ENCODE results near the gene RANGAP1.

- no peak for TF ChIP-seq CTCF (IDR thresholded peaks at IDR 0.05)
- no peak for TF ChIP-seq POLR2AphosphoS5 (IDR thresholded peaks at IDR 0.05)
- TF ChIP-seq EP300 (IDR thresholded peaks at IDR 0.05), result no peak
- TF ChIP-seq POLR2A (IDR thresholded peaks at IDR 0.05), result no peak
These were observed 45.4 kb downstream of the RANGAP1 start, which contains the start of gene CHADL for GRCh38 chr22:41240377-41241132.

Measured in stomach (tissue), 4 donors.